MM.1S (cell line): ENCODE results near the gene AVL9.

Experiments
- CTCF ChIP-seq: fragments of 300-600 bp; sonication (generic); IDR thresholded peaks from 2 replicates; pipeline ENCODE4 v1.5.1; 2016; ENCODE audit warnings: antibody characterized with exemption, low read length, mixed read lengths
- EZH2 ChIP-seq: fragments of 300-600 bp; sonication (generic); optimal IDR thresholded peaks from 2 replicates; pipeline ENCODE3; 2017; ENCODE audit warnings: low read depth, mild to moderate bottlenecking, antibody characterized with exemption, low read length, mixed read lengths

GRCh38 chr7:32536016-32536415, 40.7 kb downstream of the AVL9 start:
- TF ChIP-seq CTCF (no peak), EZH2 (no peak)
